PFSK-1 (cell line): ENCODE data around the gene NAA50.

Experiments used
- FOXP2 ChIP-seq: optimal IDR thresholded peaks from 2 replicates; pipeline ENCODE3; 2011; ENCODE audit warnings: borderline replicate concordance, control low read depth, inconsistent platforms; ENCODE audit not compliant: insufficient read depth; ENCODE audit errors: extremely low read length, extremely low read depth
- POLR2AphosphoS5 ChIP-seq: IDR thresholded peaks from 2 replicates; pipeline ENCODE4 v1.6.1; 2012; ENCODE audit warnings: low read depth, mild to moderate bottlenecking, control low read depth, low read length, moderate library complexity
- REST ChIP-seq, 2 experiments: IDR thresholded peaks; 2 replicates each; pipeline versions ENCODE4 v1.6.1 to v1.8.0; 2011 to 2012; ENCODE audit warnings: low read depth in 2 of 2, low read length in 2 of 2, control low read depth in 1 of 2, inconsistent platforms in 1 of 2, mild to moderate bottlenecking in 1 of 2, moderate library complexity in 1 of 2; ENCODE audit not compliant: insufficient read depth in 1 of 2
- SIN3A ChIP-seq: IDR thresholded peaks from 2 replicates; pipeline ENCODE4 v1.6.1; 2012; ENCODE audit warnings: mild to moderate bottlenecking, low read length, moderate library complexity, borderline replicate concordance; ENCODE audit not compliant: insufficient read depth
- TAF1 ChIP-seq: IDR thresholded peaks from 2 replicates; pipeline ENCODE4 v1.6.1; 2012; ENCODE audit warnings: low read length, control low read depth, borderline replicate concordance; ENCODE audit not compliant: insufficient read depth

Gene NAA50

GRCh38 chr3:113736548-113737089 lies 9.4 kb downstream of the NAA50 start:
- TF ChIP-seq POLR2AphosphoS5 (no peak), REST (IDR thresholded peaks at IDR 0.05; ENCODE audit: insufficient read depth in 1 of 2, low read depth in 2 of 2, low read length in 2 of 2) (no peak), FOXP2 (no peak), TAF1 (no peak), SIN3A (no peak)

- TF ChIP-seq SIN3A, result no peak
- no peak for TF ChIP-seq REST (IDR thresholded peaks at IDR 0.05; ENCODE audit: insufficient read depth in 1 of 2, low read depth in 2 of 2, low read length in 2 of 2)
- no peak for TF ChIP-seq POLR2AphosphoS5
- TF ChIP-seq FOXP2, result no peak
- no peak for TF ChIP-seq TAF1
Measured at GRCh38 chr3:113731694-113732093, 14.4 kb downstream of the NAA50 start.

GRCh38 chr3:113730550-113730949 lies 15.5 kb downstream of the NAA50 start:
- TF ChIP-seq TAF1, result no peak
- no peak for TF ChIP-seq SIN3A
- TF ChIP-seq REST (IDR thresholded peaks at IDR 0.05; ENCODE audit: insufficient read depth in 1 of 2, low read depth in 2 of 2, low read length in 2 of 2), result no peak
- TF ChIP-seq POLR2AphosphoS5, result no peak
- no peak for TF ChIP-seq FOXP2

GRCh38 chr3:113728661-113729060 lies 17.4 kb downstream of the NAA50 start:
- no peak for TF ChIP-seq TAF1
- no peak for TF ChIP-seq FOXP2
- TF ChIP-seq REST (IDR thresholded peaks at IDR 0.05; ENCODE audit: insufficient read depth in 1 of 2, low read depth in 2 of 2, low read length in 2 of 2), result no peak
- no peak for TF ChIP-seq POLR2AphosphoS5
- TF ChIP-seq SIN3A, result no peak

- TF ChIP-seq POLR2AphosphoS5, result no peak
- TF ChIP-seq FOXP2, result no peak
- no peak for TF ChIP-seq REST (IDR thresholded peaks at IDR 0.05; ENCODE audit: insufficient read depth in 1 of 2, low read depth in 2 of 2, low read length in 2 of 2)
- TF ChIP-seq SIN3A, result no peak
- TF ChIP-seq TAF1, result no peak
Measured at GRCh38 chr3:113721636-113722035, 24.4 kb downstream of the NAA50 start.
